Middle frontal gyrus (tissue), 1 donor: ENCODE data around the gene MYL7.
"Not testable (repeated sequence)": the region's sequence is repeated elsewhere in the genome, so short reads cannot be mapped to it uniquely, and the experiment has no call there.

ENCODE experiments used
- DNase-seq: peaks from one replicate; pipeline ENCODE4 v3.0.0-alpha.2; 2015; ENCODE audit warnings: low spot score; ENCODE audit errors: extremely low spot score

The MYL7 gene, protein sequence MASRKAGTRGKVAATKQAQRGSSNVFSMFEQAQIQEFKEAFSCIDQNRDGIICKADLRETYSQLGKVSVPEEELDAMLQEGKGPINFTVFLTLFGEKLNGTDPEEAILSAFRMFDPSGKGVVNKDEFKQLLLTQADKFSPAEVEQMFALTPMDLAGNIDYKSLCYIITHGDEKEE

DNA sequence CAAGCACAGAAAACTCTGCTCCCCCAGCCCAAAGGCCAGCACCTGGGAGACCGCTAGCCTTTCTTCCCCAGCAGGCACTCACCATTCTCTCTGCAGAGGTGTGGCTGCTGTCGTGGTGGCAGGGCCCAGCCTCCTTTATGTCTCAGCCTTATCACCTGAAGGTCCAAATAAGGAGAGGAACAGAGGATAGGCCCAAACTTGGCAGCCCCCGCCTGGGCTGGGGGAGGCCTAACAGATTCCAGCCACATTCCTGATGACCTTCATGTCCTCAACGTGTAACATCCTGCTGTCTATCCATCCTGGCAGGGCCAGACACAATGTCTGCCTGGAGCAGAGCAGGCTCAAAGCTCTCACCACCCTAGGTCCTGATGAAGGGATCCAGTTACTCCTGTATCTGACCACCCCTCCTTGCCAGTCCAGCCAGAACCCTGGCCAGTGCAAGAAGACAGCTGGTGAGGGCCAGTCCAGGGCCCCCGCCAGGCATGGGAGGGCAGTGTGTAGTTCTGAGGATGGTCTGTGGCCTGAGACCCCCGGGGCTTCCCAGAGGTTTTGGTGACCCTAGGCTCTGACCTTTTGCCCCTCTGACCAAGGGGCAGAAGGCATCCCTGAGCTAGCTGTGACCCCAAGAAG lies at the start of gene MYL7:
Gene MYL7 (minus strand): TSS at position 112 of the 630 bp plus-strand sequence. CDS start 27 bp downstream, at position 85.
- no peak for DNase-seq

- DNase-seq, result no peak
Measured at GRCh38 chr7:44189993-44190872, 49.1 kb upstream of the MYL7 start.

DNA sequence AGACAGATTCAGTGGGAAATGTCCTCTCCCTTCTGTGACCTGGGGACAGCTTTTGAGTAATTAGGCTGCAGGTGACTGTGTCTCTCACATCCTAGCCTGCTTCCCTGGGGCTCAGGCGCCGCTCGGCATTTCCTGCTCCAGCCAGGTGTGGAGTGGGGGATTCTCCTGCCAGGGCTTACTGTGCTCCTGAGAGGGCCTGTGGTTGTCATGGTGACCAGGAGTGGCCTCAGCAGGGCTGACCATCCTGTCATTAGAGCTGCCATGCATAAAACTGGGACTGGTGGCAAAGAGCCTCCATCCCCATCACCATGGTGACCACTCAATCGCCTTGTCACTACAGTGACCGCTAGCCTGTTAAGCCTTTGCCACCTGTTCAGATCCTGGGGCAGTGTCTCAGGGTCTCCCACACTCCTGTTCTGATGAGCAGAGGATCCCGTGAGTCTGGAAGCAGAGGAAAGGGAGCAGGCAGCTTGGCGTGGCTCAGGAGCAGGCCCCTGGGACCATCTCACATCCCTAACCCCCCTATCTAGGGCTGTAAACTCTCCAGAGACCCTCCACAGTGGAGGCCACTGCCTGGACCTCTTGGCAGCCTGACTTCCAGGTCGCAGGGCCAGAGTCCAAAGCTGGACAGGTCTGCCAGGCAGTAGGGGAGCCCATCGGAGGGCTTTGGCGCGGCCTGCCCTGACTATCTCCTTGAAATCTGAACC lies 48.3 kb upstream of the MYL7 start, which contains the start of gene GCK:
Gene GCK (minus strand): TSS at position 154 of the 707 bp plus-strand sequence. CDS start 486 bp downstream, outside the sequence.
- DNase-seq, result no peak

DNA sequence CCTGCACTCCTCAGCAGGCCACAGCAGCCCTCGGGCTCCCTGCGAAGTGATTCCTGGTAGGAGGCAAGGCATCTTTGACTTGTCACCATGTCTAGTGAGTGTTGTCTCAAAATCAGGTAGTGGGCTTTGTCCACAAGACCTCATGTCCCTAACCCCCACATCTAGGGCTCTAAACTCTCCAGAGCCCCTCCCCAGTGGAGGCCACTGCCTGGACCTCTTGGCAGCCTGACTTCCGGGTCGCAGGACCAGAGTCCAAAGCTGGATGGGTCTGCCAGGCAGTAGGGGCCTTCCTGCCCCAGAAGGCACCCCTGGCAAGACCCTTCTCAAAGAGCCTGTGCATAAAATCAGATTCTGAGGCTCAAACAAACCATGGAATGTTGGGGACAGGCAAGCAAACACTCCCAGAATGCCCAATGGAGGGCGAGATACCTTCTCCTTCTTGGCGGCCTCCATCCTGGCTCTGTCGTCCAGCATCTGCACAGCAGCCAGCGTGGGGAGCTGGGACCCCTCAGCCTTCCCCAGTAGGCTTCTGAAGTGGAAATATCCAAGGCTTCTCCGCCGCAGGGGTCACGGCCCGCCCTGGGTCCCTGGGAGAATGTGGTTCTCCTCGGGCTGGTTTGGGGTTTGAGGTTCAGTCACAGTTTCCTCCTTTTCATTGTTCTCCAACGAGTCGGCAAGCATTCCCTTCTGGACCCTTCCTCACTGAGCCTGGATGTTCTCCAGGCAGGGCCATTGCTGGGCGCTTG lies 47.5 kb upstream of the MYL7 start:
- DNase-seq, result no peak

- no peak for DNase-seq
Measured at GRCh38 chr7:44187636-44188416, 46.7 kb upstream of the MYL7 start.

- DNase-seq, result no peak
Measured at GRCh38 chr7:44186736-44187135, 45.6 kb upstream of the MYL7 start.

DNA sequence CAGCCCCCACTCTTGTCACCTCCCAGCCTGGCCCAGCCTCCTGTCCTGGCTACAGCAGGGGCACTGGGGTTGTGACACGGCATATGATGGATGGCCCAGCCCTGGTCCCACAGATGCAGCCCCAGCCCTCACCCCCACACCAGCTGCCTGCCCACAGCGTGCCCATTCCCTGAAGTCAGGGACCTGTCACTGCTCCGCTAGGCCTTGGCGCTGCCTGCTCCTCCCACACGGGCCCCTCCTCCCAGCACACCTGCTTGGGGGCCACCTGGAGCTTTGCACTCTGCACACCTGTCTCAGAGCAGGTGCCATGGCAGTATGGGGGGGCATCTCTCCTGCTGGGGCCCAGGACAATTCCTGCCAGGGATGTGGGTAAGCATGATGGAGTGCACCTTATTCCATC lies 44.6 kb upstream of the MYL7 start:
- no peak for DNase-seq

GRCh38 chr7:44184873-44185446 lies 43.8 kb upstream of the MYL7 start:
- no peak for DNase-seq

GRCh38 chr7:44184206-44184872 lies 43.2 kb upstream of the MYL7 start:
- DNase-seq, result no peak

- no peak for DNase-seq
Measured at GRCh38 chr7:44183386-44183785, 42.3 kb upstream of the MYL7 start.

DNA sequence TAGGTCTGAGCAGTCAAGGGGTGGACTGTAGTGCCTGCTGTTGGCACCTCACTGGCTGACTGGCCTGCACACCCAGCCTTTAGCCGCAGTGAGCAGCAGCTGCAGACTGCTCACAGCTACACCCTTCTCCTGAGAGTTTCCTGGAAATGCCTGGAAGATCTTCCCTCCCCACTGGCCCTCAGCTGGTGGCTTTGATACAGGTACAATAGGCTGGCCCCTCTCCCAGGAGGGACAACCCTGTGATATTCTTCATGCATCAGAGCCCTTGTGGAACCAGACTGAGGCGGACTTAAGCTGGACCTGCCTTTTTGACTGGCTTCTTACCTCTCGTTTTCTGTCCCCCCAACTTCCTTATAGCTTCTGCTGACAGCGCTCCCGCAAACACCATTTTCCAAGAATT lies 41.7 kb upstream of the MYL7 start:
- DNase-seq, result no peak

DNA sequence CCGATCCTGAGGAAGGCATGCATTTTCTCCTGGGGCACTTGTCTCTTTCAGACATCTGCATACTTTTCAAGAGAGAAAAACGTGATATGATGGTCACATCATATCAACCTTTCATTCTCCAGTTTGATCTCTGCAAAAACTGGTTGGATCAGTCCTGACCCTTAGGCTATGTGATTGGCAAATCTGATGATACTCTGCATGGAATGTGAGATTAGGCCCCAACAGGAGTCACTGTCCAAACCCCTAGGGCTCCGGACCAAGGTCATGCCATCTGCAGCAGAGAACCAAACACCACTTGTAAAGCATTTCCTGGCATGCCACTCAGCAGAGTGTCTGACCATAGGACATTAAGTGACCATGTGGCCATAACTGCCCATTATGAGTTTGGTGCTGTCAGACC lies 39.5 kb upstream of the MYL7 start:
- no peak for DNase-seq

GRCh38 chr7:44177570-44178131 lies 36.5 kb upstream of the MYL7 start:
- DNase-seq, result no peak

- DNase-seq, result no peak
Measured at GRCh38 chr7:44176486-44176885, 35.4 kb upstream of the MYL7 start.

GRCh38 chr7:44175730-44176129 lies 34.6 kb upstream of the MYL7 start:
- no peak for DNase-seq

DNA sequence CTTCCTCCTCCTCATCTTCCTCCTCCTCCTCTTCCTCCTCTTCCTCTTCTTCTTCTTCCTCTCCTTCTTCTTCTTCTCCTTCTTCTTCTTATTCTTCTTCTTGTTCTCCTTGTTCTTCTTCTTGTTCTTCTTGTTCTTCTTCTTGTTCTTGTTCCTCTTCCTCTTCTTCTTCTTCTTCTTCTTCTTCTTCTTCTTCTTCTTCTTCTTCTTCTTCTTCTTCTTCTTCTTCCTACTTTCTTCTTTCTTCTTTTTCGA lies 33.5 kb upstream of the MYL7 start:
- DNase-seq, result not testable (repeated sequence)

- DNase-seq, result no peak
Measured at GRCh38 chr7:44173911-44174693, 33.0 kb upstream of the MYL7 start.

DNA sequence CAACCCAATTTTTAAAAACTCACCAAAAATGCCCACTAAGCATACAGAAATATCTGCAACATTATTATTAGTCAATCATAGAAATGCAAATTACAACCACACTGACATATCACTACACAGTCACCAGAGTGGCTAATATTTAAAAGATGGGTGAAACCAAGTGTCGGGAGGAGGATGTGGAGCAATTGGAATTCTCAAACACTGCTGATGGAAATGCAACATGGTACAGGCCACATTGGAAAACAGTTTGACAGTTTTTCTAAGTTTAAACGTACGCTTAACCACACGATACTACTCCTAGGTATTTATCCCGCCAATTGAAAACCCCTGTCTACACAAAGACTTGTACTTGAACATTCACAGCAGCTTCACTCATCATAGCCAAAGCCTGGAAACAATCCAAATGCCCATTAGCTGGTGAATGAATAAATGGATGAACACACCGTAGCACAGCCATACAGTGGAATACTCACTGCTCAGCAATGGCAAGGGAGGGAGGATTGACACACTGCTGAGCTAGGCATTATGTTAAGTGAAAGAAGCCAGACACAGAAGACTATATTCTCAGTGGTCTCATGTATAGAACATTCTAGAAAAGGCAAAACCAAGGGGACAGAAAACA lies 31.8 kb upstream of the MYL7 start:
- no peak for DNase-seq
